Measurements from ENCODE around the gene CHMP3. TPM values are rescaled to one million over a fixed set of nuclear protein-coding genes. Genes with fewer than 3 reads are reported as not detected.
"Not testable (repeated sequence)": the region's sequence is repeated elsewhere in the genome, so short reads cannot be mapped to it uniquely, and the experiment has no call there.

The CHMP3 gene
- 56.6 and 67.6 TPM in 2 replicates for total RNA-seq

DNA sequence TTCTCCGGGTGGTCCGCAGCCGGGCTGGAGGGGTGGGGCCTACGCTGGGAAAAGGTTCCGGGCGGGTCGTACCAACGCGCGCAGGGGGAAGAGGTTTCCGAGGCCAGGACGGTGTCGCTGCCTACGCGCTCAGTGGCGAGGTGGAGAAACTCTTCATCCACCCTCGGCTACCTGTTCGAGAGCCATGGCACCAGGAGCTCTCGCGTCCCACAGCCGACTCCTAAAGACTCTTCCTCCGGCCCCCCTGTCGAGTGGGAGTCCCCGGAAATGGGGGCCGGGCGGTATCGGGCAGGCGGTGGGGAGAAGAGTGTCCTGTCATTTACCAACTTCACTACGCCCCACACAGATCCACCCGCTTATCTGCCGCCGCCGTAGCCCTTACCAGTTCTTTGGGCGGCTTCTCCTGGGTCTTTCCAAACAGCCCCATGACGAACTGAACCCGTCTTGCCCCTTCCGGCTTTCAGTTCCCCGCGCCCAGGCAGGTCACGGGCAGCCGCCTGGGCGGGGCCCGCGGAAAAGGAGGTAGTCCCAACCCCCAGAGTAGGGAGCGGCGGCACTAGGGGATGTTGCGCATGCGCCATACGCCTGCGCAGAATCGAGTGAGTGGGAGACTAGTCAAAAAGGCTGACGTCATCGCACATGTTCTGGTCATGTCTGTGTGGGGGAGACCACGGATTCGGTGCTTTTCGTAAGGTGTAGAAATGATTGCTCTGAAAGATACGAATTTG is at the start of gene CHMP3:
Gene CHMP3 (minus strand): TSS at position 522 of the 728 bp plus-strand sequence. CDS start 95 bp downstream, at position 427.
- peak; percentile 93 to 96 for DNase-seq (ENCODE audit: low read depth in 2 of 2)

DNA sequence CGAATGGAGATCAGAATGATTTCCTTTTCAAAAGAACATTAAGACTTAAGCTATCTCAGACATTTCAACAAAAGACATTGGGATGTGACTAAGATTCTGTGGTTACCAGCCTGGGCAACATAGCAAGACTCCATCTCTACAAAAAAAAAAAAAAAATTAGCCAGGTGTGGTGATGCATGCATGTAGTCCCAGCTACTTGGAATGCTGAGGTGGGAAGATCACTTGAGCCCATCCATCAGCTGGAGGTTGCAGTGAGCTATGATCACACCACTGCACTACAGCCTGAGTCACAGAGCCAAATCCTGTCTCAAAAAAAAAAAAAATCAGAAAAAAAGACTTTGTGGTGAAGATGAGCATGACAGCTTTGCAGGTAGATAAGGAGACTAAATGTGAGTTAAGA is 47.6 kb upstream of the CHMP3 start:
- no peak for DNase-seq (ENCODE audit: low read depth in 2 of 2)

DNA sequence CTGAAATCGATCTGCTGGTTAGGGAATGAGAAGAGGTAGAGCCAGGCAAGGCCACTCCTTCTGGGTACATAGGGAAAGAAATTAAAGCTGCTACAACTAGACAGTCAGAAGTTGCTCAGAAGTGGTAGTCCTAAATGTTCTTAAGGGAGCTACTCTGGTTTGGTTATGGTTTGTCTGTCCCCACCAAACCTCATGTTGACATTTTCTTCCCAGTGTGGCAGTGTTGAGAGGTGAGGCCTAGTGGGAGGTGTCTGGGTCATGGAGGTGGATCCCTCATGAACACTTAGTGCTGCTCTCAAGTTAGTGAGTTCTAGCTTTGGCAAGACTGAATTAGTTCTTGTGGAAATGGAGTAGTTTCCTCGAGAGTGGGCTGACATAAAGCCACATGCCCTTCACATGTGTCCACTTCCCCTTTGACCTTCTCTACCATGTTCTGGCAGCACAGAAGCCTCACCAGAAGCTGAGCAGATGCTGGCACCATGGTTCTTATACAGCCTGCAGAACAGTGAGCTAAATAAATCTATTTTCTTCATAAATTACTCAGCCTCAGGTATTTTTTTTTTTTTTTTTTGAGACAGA is 45.7 kb upstream of the CHMP3 start:
- DNase-seq (ENCODE audit: low read depth in 2 of 2) = no peak

DNA sequence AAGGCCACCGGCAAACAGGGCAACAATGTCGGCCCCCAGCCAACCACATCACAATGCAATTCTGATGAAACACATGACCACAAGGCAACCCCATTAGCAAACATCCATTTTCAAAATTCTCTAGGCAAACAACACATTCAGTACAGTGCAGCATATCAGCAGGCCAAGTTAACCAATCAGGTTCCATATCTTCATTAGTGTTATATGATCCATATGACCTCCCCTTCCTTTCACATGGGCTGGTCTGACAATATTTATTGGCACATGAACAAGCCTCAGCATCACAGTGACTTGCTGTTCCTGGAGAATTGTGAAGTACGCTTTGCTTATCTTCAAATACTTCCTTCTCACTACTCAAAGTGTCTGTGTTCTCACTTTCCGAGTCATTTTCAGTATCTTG is 40.7 kb upstream of the CHMP3 start:
- no peak for DNase-seq (ENCODE audit: low read depth in 2 of 2)

DNA sequence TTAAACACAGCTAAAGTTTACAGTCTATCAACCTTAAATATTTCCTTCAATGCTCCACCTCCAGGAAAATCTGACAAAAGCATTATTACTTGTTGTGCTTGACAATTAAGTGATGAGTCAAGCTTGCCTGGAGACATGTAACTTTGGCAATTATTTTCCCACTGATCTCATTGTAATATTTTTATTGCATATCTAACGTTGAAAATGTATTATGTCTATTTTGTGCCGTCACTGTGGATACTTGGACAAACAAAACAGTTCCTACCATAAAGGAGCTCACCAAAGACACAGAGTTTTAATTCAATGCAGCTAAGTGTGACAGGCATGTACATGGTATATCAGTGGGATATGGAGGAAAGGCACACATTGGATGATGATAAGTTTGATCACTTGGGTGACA is 35.7 kb upstream of the CHMP3 start:
- DNase-seq (ENCODE audit: low read depth in 2 of 2) = peak in 1 of 2 donors; percentile 35

DNA sequence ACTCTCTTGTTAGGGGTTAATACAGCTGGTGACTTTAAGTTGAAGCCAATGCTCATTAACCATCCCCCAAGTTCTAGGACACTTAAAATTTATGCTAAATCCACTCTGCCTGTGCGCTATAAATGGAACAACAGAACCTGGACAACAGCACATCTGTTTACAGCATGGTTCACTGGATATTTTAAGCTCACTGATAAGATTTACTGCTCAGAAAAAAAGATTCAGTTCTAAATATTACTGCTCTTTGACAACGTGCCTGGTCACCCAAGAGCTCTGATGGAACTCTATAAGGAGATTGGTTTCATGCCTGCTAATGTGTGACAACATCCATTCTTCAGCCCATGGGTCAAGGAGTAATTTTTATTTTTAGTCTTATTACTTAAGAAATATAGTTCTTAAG is 32.9 kb upstream of the CHMP3 start:
- no peak for DNase-seq (ENCODE audit: low read depth in 2 of 2)

DNA sequence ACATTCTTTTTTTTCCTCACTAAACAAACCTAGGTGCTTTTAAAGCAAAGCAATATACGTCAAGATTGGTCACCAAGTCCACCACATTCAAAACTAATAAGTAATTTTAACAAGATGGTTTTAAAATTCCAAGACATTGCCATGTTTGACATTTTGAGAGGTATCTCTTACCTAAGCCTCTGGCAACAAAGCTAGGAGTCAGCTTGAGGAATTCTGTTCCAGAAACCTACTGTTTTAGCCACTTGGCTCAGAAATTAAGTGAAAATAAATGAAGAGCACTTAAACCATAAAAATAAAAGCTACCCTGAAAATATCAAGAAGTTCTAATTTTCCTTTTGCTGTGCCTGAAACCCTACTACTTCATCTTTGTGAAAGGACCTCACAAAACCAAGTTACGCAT is 30.0 kb upstream of the CHMP3 start:
- no peak for DNase-seq (ENCODE audit: low read depth in 2 of 2)

DNA sequence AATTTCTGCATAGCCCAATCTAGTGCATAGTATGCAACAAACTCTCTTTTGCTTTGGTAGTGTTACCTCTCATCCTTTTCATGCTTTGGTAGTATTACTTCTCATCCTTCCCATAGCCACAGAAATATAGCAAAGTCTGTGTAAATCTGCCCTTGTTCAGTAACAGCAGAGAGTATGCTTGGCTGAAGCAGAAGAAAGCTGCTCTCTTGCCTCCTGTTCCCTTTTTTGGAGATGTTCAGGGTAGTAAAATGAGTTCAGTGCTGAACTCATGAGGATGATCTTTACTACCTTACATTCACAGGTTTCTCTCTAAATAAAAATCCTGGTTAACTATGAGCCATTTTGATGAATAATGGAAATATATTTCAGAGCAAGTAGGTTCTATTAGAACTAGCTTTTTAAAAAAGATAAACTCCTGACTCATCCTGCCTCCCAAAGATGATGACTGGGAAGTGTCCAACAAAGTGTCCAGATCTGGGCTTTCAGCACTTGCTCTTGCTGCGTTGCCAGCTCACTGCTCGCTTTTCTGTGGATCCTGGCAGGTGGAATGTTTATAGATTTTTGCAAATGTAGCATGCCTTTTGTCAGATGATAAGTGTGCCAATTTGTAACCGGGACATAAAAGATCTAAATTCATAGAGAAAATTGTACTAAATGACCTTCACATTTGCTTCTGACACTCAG is 29.4 kb upstream of the CHMP3 start:
- DNase-seq (ENCODE audit: low read depth in 2 of 2) = peak in 1 of 2 donors; percentile 20

DNA sequence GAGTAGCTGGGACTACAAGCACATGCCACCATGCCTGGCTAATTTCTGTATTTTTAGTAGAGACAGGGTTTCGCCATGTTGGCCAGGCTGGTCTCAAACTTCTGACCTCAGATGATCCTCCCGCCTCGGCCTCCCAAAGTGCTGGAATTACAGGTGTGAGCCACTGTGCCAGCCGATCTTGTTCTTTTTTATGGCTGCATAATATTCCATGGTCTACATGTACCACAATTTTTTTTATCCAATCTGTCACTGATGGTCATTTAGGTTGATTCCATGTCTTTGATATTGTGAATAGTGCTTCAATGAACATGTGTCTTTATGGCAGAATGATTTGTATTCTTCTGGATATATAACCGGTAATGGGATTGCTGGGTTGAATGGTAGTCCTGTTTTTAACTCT is 26.5 kb upstream of the CHMP3 start:
- DNase-seq (ENCODE audit: low read depth in 2 of 2) = not testable (repeated sequence)

DNA sequence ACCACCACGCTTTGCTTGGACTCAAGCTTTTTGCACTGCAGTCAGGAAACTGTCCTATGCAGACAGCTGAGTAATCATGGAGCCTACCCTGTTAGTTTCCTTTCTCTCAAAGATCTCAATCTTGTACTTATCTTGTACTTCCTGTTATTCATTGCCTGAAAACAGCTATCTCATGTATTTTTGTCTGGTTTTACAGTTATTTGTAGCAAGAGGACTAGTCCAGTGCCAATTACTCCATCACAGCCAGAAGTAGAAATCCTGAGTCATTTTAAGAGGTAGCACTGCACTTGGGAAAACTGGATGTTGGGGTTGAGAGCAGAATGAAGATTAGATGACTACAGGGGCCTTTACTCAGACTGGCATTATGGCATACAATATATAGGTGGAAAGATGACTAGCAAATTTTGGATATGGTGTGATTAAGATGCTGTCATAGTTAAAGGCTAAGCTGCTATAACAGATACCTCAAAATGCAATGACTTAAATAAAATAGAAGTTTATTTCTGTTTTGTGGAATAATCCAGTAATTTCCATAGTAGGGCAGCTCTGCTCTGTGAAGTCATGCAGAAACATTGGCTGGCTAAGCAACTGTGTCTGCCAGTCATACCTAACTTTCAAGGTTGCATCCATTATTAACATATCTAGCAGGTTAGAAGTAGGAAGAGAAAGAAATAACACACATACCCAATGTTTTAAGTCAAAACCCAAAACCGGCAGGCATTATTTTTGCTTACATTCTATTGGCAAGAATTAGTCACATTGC is 21.1 kb upstream of the CHMP3 start:
- peak; percentile 46 to 95 for DNase-seq (ENCODE audit: low read depth in 2 of 2)

DNA sequence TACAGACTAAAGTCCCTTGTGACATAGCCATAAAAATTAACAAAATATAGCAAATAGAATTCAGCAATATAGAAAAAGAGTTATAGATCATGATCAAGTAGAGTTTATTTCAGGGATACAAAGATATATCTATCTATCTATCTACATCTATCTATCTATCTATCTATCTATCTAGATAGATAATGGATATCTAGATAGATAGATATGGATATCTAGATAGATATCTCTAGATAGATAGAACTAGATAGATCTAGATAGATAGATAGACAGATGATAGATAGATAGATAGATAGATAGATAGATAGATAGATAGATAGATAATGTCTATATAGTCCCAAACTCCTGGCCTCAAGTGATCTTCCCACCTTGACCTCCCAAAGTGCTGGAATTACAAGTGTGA is 17.3 kb upstream of the CHMP3 start:
- no peak for DNase-seq (ENCODE audit: low read depth in 2 of 2)

DNA sequence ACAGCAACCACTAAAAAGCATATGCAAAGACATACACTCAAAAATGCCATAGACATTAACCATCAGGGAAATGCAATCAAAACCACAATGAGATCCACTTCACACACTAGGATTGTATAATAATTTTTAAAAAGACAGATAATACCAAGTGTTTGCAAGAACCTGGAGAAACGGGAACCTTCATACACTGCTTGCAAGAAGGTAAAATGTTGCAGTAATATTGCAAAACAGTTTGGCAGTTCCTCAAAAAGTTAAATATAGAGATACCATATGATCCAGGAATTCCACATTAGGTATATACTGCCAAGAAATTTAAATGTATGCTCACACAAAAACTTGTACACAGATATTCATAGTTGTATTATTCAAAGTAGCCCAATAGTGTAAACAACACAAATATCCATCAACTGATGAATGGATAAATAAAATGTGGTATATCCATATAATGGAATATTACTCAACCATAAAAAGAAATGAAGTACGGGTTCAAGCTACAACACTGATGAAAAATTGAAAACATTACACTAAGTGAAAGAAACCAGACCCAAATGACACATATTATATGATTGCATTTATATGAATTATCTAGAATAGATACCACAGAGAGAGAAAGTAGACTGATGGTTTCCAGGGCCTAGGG is 14.7 kb upstream of the CHMP3 start:
- no peak for DNase-seq (ENCODE audit: low read depth in 2 of 2)

DNA sequence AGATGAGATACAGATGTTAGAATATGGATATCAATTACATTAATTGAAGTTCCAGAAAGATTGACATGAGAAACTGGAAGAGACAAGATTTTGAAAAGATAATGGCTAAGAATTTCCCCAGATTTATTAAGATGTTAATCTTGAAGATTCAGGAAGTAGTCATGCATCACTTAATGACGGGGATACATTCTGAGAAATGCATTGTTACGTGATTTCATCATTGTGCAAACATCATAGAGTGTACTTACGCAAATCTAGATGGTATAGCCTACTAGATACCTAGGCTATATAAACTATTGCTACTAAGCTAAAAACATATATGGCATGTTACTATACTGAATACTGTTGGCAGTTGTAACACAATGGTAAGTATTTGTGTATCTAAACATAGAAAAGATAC is 6.8 kb upstream of the CHMP3 start:
- DNase-seq (ENCODE audit: low read depth in 2 of 2) = no peak

DNA sequence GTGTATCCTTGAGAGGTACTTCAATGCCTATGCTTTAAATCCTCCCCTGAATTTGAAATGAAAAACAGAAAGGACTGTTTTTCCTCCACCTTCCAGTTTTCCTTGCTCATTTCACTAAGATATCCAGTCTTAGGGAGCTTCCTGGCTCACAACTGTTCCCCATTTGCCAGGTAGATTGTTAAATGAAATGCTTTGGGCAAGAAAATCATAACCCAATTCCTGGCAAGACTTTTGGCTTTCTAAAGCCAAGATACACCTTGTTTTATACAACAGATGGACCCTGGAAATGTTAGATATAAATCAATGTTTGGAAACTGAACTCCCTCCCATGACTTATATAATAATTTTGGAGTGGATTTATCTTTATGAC is 3.6 kb upstream of the CHMP3 start:
- no peak for DNase-seq (ENCODE audit: low read depth in 2 of 2)

DNA sequence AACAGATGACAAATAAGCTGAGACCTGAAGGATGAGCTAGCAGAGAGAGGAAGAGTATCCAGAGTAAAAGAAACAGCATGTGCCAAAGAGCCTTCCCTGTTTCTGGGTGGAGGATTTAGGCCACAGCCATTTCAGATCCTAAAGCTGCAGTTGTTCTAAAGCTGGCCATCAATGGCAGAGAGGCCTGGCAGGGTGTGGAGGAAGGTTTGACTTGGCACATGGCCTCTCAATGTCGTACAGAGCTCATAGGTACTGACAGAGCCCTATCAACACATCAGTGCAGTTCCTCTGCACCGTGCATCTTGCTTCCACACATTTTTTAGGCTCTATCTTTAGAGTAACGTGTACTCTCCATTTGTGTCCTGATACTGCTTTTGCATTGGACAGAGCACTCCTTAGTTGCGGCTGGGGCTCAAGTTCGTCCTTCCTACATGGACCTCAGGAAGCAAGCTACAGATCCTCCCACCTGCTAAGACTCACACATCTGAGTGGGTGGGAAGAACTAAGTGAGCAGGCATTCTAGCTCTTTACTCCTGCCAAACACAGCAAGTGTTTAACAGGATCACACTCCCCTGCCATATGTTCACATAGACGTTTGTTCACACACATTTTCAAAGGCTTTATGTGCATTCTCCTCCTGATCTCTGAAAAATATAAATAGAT is 3.0 kb upstream of the CHMP3 start:
- no peak for DNase-seq (ENCODE audit: low read depth in 2 of 2)

DNA sequence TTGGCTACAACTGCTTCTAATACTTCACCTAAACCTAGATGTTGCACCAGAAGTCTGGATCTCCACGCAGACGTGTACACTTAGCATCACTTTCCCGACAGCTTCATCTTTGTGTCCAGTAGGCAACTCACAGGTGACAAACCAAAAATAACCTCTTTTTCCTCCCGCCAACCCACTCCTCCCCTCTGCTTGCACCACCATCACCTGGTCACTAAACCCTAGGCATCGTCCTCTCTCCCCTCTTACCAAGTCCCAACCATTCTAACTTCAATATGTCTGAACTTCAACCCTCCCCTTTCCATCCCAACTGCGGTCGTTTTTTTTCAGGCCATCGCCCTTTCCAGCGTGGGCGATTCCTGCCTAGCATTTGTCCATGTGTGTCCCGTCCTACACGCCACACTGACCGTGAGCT is 413 bp upstream of the CHMP3 start:
- no peak for DNase-seq (ENCODE audit: low read depth in 2 of 2)

DNA sequence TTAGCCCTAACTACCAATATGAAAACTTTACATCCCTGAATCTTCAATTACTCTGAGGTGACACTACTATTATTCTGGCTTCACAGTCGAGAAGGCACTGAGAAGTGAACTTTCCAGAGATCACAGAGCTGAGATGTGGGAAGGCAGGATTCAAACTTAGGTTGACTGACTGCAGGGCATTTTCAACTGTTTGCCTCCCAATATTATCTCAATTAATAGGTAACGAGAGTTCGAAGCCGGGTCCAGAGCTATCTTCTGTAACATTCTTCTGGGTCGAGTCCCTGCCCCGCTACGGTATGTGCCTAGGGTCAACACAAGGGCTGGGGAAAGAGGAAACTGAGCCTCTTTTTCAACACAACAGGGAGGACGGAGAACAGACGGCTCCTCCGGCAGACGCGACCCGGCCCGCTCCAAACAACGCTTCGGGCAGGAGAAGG is 740 bp downstream of the CHMP3 start:
- no peak for DNase-seq (ENCODE audit: low read depth in 2 of 2)

DNA sequence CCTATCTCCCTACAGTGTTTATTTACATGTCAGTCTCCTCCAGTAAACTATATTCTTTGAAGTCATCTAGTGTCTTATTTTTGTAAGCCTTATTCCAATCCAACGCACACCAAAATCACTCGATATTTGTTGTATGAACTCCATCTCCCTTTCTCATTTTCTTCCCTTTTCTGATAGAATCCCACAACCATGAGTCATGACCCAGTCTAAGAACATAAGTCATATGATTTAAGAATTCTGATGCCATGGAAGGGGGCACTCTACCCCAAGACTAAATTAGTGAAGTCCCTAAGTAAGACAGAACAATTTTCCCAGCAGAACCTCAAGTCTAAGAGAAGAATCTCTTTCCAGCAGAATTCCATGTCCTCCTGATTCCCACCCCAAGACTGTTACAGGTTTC is 5.4 kb downstream of the CHMP3 start:
- no peak for DNase-seq (ENCODE audit: low read depth in 2 of 2)

DNA sequence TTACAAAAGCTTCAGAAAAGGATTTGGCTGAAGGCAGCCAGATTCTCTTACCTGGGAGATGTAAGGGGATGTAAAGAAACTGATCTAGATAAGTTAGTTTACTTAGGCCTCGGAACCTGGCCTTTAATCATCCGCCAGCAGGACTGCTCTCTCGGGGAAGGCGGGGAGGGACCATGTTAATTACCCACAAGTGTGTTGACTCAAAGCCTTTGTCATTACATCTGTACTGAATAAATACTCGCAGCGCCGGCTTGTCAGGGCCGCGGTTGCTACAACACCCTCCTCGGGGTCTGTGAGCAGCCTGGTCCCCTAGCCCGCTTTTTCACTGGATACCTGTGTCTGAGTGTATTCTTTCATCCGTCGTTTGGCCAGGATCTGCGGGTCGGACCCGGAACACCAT is 6.7 kb downstream of the CHMP3 start:
- DNase-seq (ENCODE audit: low read depth in 2 of 2) = no peak

DNA sequence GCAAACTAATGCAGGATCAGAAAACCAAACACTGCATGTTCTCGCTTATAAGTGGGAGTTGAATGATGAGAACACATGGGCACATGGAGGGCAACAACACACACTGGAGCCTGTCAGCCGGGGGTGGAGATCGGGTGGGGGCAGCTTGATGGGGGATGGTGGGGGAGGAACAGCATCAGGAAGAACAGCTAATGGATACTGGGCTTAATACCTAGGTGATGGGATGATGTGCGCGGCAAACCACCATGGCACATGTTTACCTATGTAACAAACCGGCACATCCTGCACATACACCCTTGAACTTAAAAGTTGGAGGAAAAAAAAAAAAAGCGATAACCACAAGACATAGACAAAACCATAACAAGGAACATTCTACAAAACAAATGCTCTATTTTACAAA is 10.4 kb downstream of the CHMP3 start:
- DNase-seq (ENCODE audit: low read depth in 2 of 2) = no peak

Measured in dermis microvascular lymphatic vessel endothelial cell (primary cell).